Chondrocyte (in vitro differentiated cells): ENCODE results near the gene MATCAP1. TPM values are rescaled to one million over a fixed set of nuclear protein-coding genes. Genes with fewer than 3 reads are reported as not detected.

Experiments used
- DNase-seq: peaks from one replicate; pipeline ENCODE4 v3.0.0; 2021; ENCODE audit warnings: mixed read lengths, low spot score
- H3K27ac Mint-ChIP-seq: one replicate; pipeline ENCODE4 v1.8.0; 2021; ENCODE audit warnings: mild to moderate bottlenecking, moderate library complexity, mixed read lengths; ENCODE audit not compliant: unreplicated experiment
- H3K27me3 Mint-ChIP-seq: 2 replicates; pipeline ENCODE4 v1.8.0; 2021; ENCODE audit warnings: low read depth, mixed read lengths
- H3K36me3 Mint-ChIP-seq: 2 replicates; pipeline ENCODE4 v1.8.0; 2021; ENCODE audit warnings: low read depth, mixed read lengths
- H3K4me1 Mint-ChIP-seq: 2 replicates; pipeline ENCODE4 v1.8.0; 2021; ENCODE audit warnings: low read depth, mild to moderate bottlenecking, mixed read lengths
- H3K4me3 Mint-ChIP-seq: one replicate; pipeline ENCODE4 v1.8.0; 2021; ENCODE audit warnings: mild to moderate bottlenecking, moderate library complexity, mixed read lengths; ENCODE audit not compliant: unreplicated experiment
- H3K9me3 Mint-ChIP-seq: 2 replicates; pipeline ENCODE4 v1.8.0; 2021; ENCODE audit warnings: low read depth, mixed read lengths
- CTCF ChIP-seq: fragments of 200-600 bp; sonication (generic); IDR thresholded peaks from 2 replicates; pipeline ENCODE4 v1.5.0; 2021; ENCODE audit warnings: antibody characterized with exemption, mild to moderate bottlenecking, moderate library complexity
- total RNA-seq: library from RNA; stranded (reverse); gene quantifications from 3 replicates; pipeline ENCODE4 v1.2.1, GENCODE V29; 2021

The MATCAP1 gene
- total RNA-seq, 1 donor from 2014 or later: 29.9 TPM

- TF ChIP-seq CTCF: no peak
- H3K9me3 Mint-ChIP-seq: no peaks in the 10 kb centered on the region
- H3K36me3 Mint-ChIP-seq: no peaks in the 10 kb centered on the region
- DNase-seq: no peak
- H3K4me3 Mint-ChIP-seq: peak overlapping the region; percentile 58
- no peak overlapping the region for H3K27ac Mint-ChIP-seq
- peaks cover 14% of the 10 kb centered on the region for H3K27me3 Mint-ChIP-seq
- peaks cover 21% of the 10 kb centered on the region for H3K4me1 Mint-ChIP-seq
Measured at GRCh38 chr16:67157892-67158635, 25.7 kb downstream of the MATCAP1 start.

- no peaks in the 10 kb centered on the region for H3K36me3 Mint-ChIP-seq
- H3K27ac Mint-ChIP-seq: no peak overlapping the region
- no peak overlapping the region for H3K4me3 Mint-ChIP-seq
- H3K4me1 Mint-ChIP-seq: peaks cover 17% of the 10 kb centered on the region
- H3K9me3 Mint-ChIP-seq: no peaks in the 10 kb centered on the region
- peaks cover 12% of the 10 kb centered on the region for H3K27me3 Mint-ChIP-seq
- TF ChIP-seq CTCF: no peak
- no peak for DNase-seq
Measured at GRCh38 chr16:67157106-67157748, 26.5 kb downstream of the MATCAP1 start.

DNA sequence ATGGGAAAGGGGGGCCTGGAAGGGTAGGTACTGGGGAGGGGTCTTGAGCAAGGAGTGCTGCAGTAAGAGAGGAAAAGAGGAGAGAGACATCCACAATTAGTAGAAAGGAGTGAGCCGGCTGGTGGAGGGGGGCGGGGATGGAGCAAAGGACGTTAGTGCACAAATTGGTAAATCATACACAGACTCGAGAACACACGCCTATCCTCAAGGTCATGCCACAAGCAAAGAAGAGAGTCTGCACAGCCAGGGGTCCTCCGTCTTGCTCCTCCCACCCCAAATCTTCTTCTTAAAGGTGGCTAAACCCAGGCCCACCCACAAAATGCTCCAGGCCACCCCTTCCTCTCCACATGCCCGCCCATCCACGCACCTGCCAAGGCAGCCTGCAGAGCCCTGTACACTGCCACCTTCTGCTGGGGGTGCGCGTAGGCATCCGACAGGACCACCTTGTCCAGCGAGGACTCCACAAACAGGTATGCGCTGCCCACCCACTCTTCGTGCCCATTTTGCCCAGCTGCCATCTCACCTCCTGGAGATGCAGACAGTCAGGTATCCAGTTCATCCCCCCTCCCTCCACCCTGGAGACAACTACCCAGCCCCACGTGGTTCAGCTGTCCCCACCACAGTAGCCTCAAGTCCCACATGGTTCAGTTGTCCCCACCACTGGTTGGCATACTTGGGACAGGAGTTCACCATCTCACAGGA, 27.5 kb downstream of the MATCAP1 start:
- TF ChIP-seq CTCF: no peak
- H3K27ac Mint-ChIP-seq: no peak overlapping the region
- DNase-seq: no peak
- no peak overlapping the region for H3K4me3 Mint-ChIP-seq
- no peaks in the 10 kb centered on the region for H3K36me3 Mint-ChIP-seq
- H3K9me3 Mint-ChIP-seq: no peaks in the 10 kb centered on the region
- peaks cover 21% of the 10 kb centered on the region for H3K4me1 Mint-ChIP-seq
- H3K27me3 Mint-ChIP-seq: peaks cover 12% of the 10 kb centered on the region

DNA sequence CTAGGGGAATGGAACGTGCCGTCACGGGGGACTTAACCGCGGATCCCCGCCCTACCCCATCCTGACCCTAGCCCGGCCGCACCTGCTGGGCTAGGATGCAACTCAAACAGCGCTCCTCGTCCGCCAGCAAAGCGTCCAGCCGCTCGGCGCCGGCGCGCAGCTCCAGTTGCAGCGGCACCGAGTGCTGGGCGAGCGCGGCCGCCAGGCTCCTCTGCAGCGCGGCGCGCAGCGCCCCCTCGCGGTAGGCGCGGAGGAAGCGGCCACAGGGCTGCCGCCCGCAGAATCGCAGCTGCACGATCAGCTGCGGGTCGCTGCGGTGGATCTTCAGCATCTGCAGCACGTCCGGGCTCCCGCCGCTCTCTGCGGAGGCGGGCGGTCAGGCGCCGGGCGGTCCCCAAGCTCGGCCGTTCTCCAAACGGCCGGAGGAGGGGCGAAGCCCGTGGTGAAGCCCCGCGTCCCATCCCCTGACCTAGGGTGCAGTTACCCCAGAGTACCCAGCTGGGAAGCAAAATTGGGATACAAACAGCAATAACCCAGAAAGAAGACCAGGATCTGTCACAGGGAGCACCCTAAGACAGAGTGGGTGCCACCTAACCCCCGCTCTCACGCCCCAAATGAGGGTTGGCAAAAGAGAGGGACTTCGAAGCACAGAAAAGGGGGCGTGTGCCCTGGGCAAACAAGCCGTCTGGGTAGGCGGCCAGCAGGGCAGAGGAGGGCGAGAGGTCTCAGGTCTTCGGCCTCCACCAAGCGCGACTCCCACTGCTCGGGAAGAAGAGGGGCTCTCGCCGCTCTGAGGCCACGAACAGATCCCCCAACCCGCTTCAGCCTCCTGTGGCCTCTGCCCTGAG, 28.2 kb downstream of the MATCAP1 start:
- peak; percentile 95 for TF ChIP-seq CTCF
- H3K27ac Mint-ChIP-seq: peak overlapping the region; percentile 59
- peaks cover 10% of the 10 kb centered on the region for H3K27me3 Mint-ChIP-seq
- peaks cover 19% of the 10 kb centered on the region for H3K4me1 Mint-ChIP-seq
- peak overlapping the region; percentile 66 for H3K4me3 Mint-ChIP-seq
- no peaks in the 10 kb centered on the region for H3K36me3 Mint-ChIP-seq
- no peak for DNase-seq
- H3K9me3 Mint-ChIP-seq: no peaks in the 10 kb centered on the region
